Caco-2 (cell line): Measurements from ENCODE around the gene SNRPA1. TPM values are rescaled to one million over a fixed set of nuclear protein-coding genes. Genes with fewer than 3 reads are reported as not detected.

Source experiments
- BruUV-seq: library from RNA; stranded (reverse); fragments of 400-500 nt; replicated peaks from 2 replicates; lab custom pipeline; 2021; lab: Mats Ljungman, UMichigan
- CTCF ChIA-PET: fragments of 300-600 bp; sonication (Branson Sonifier 250); formaldehyde crosslinking; loops from one replicate; lab custom pipeline; 2022; ENCODE audit warnings: antibody characterized with exemption; lab: Charles Lee
- POLR2A ChIA-PET: fragments of 300-600 bp; sonication (Branson Sonifier 250); formaldehyde crosslinking; loops from one replicate; lab custom pipeline; 2022; ENCODE audit warnings: antibody characterized with exemption; lab: Charles Lee
- DNase-seq, 2 experiments: peaks; one replicate each; pipeline versions ENCODE4 v3.0.0 to v3.0.0-alpha.2; 2020 to 2022
- H3K27me3 ChIP-seq: replicated peaks from 2 replicates; pipeline ENCODE4 v1.6.0; 2011; ENCODE audit warnings: low read length; ENCODE audit not compliant: control insufficient read depth, insufficient read depth
- H3K36me3 ChIP-seq: 2 replicates; pipeline ENCODE4 v1.5.1; 2011; ENCODE audit warnings: low read length; ENCODE audit not compliant: control insufficient read depth, insufficient read depth
- H3K4me1 ChIP-seq: fragments of 250-450 bp; sonication (Bioruptor Pico); 2 replicates; pipeline ENCODE4 v1.5.1; 2020; ENCODE audit warnings: mild to moderate bottlenecking
- H3K4me3 ChIP-seq: 2 replicates; pipeline ENCODE4 v1.5.1; 2011; ENCODE audit warnings: low read depth, mild to moderate bottlenecking, control low read depth, low read length
- H3K9me3 ChIP-seq: fragments of 250-450 bp; sonication (Bioruptor Pico); 2 replicates; pipeline ENCODE4 v1.5.1; 2020; ENCODE audit warnings: mild to moderate bottlenecking, moderate library complexity
- H3K27ac Mint-ChIP-seq: one replicate; pipeline ENCODE4 v1.8.0; 2022; ENCODE audit warnings: mixed read lengths; ENCODE audit not compliant: unreplicated experiment
- H3K27me3 Mint-ChIP-seq: one replicate; pipeline ENCODE4 v1.8.0; 2022; ENCODE audit warnings: mixed read lengths; ENCODE audit not compliant: insufficient read depth, unreplicated experiment
- H3K36me3 Mint-ChIP-seq: one replicate; pipeline ENCODE4 v1.8.0; 2022; ENCODE audit warnings: mild to moderate bottlenecking, mixed read lengths; ENCODE audit not compliant: insufficient read depth, unreplicated experiment
- H3K4me1 Mint-ChIP-seq: one replicate; pipeline ENCODE4 v1.8.0; 2022; ENCODE audit warnings: low read depth, mixed read lengths; ENCODE audit not compliant: unreplicated experiment
- H3K4me3 Mint-ChIP-seq: one replicate; pipeline ENCODE4 v1.8.0; 2022; ENCODE audit warnings: mild to moderate bottlenecking, moderate library complexity, mixed read lengths; ENCODE audit not compliant: unreplicated experiment
- H3K9me3 Mint-ChIP-seq: one replicate; pipeline ENCODE4 v1.8.0; 2022; ENCODE audit warnings: mixed read lengths; ENCODE audit not compliant: unreplicated experiment
- CTCF ChIP-seq, 2 experiments: fragments of 200-600 bp in 1 of 2; IDR thresholded peaks; 1 replicate in 1 of 2; 2 replicates in 1 of 2; pipeline versions ENCODE4 v1.5.1 to v1.8.0; 2011 to 2022; ENCODE audit warnings: antibody characterized with exemption in 1 of 2, control low read depth in 1 of 2, inconsistent platforms in 1 of 2, low read depth in 1 of 2, low read length in 1 of 2, mild to moderate bottlenecking in 1 of 2, moderate library complexity in 1 of 2; ENCODE audit not compliant: insufficient read depth in 1 of 2, severe bottlenecking in 1 of 2, unreplicated experiment in 1 of 2
- intact Hi-C: fragments of 100-400 bp; cut with micrococcal nuclease; formaldehyde crosslinking; loops from one replicate; pipeline ENCODE4 v1.10.0; 2022; ENCODE audit not compliant: unreplicated experiment
- total RNA-seq: library from RNA; stranded (reverse); gene quantifications from 2 replicates; pipeline ENCODE4 v1.2.3, GENCODE V29; 2022

The SNRPA1 gene
- total RNA-seq, 1 experiment from 2014 or later, result 123 TPM

DNA sequence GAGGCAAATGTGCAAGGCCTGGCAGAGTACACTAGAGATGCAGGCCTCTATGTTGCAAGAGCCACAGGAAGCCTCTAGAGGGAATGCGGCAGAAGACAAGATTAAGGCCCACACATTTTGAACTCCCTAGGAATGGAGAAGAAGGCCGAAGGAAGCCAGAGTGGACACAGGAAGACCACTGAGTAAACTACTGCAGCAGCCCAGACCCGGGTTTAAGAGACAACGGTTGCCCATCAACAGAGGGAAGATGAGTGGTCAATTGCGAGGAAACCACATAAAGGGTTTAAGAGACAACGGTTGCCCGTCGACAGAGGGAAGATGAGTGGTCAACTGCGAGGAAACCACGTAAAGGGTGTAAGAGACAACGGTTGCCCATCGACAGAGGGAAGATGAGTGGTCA is 57.8 kb downstream of the SNRPA1 start:
- H3K36me3 Mint-ChIP-seq, result peaks cover 13% of the 10 kb centered on the region
- no peak for DNase-seq
- H3K27ac Mint-ChIP-seq, result no peak overlapping the region
- intact Hi-C loops, result no loop called here
- no peaks in the 10 kb centered on the region for H3K36me3 ChIP-seq
- no peaks in the 10 kb centered on the region for H3K9me3 Mint-ChIP-seq
- H3K4me1 ChIP-seq, result no peaks in the 10 kb centered on the region
- no peak overlapping the region for H3K4me3 ChIP-seq
- CTCF ChIA-PET, result no interaction called here
- no peak for TF ChIP-seq CTCF (IDR thresholded peaks at IDR 0.05; ENCODE audit: insufficient read depth in 1 of 2, low read depth in 1 of 2, low read length in 1 of 2, severe bottlenecking in 1 of 2, unreplicated experiment in 1 of 2)
- H3K27me3 ChIP-seq, result no peaks in the 10 kb centered on the region
- no peak overlapping the region for H3K4me3 Mint-ChIP-seq
- BruUV-seq, result no TSS peak
- no peaks in the 10 kb centered on the region for H3K9me3 ChIP-seq
- POLR2A ChIA-PET, result no interaction called here
- H3K27me3 Mint-ChIP-seq, result no peaks in the 10 kb centered on the region
- no peaks in the 10 kb centered on the region for H3K4me1 Mint-ChIP-seq

DNA sequence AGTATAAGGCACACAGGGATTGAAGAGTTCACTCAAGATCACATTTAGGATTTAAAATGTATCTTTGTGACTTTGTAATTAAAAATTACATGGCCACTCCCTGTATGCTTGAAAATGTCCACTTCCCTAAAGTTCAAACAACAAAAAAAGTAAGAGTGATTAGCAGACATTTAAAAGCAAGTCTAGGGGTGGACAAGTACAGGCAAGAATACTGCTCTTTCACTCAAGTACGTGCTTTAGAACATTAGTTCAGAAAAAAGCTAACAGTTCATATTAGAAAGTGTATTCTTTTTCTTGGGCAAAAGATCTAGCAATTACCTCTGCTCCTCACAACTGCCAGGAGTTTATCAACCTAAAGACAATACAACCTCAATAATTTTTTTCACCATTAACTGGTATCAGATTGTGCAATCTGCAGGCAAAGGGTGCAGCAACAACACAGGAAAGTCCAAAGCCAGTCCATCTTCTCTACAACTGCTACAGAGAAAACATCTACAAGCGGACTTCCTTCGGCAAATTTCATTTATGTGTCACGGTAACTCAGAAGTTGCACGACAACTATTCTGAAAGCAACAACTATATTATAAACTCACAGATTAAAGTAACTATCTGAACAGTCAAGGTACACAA is 61.3 kb downstream of the SNRPA1 start:
- BruUV-seq, result no TSS peak
- no peaks in the 10 kb centered on the region for H3K4me1 ChIP-seq
- intact Hi-C loops, result no loop called here
- no peaks in the 10 kb centered on the region for H3K9me3 ChIP-seq
- ChIA-PET POLR2A (no interaction called here), CTCF (no interaction called here)
- no peak for DNase-seq
- Mint-ChIP-seq H3K27me3 (no peaks in the 10 kb centered on the region), H3K4me3 (no peak overlapping the region), H3K9me3 (no peaks in the 10 kb centered on the region), H3K36me3 (peaks cover 13% of the 10 kb centered on the region), H3K4me1 (no peaks in the 10 kb centered on the region), H3K27ac (no peak overlapping the region)
- H3K4me3 ChIP-seq, result no peak overlapping the region
- H3K27me3 ChIP-seq, result no peaks in the 10 kb centered on the region
- TF ChIP-seq CTCF (IDR thresholded peaks at IDR 0.05; ENCODE audit: insufficient read depth in 1 of 2, low read depth in 1 of 2, low read length in 1 of 2, severe bottlenecking in 1 of 2, unreplicated experiment in 1 of 2), result no peak
- H3K36me3 ChIP-seq, result no peaks in the 10 kb centered on the region

- POLR2A ChIA-PET, result no interaction called here
- no peak for TF ChIP-seq CTCF (IDR thresholded peaks at IDR 0.05; ENCODE audit: insufficient read depth in 1 of 2, low read depth in 1 of 2, low read length in 1 of 2, severe bottlenecking in 1 of 2, unreplicated experiment in 1 of 2)
- H3K4me1 ChIP-seq, result no peaks in the 10 kb centered on the region
- Mint-ChIP-seq H3K27me3 (no peaks in the 10 kb centered on the region), H3K36me3 (peaks cover 13% of the 10 kb centered on the region), H3K4me1 (no peaks in the 10 kb centered on the region), H3K27ac (no peak overlapping the region), H3K9me3 (no peaks in the 10 kb centered on the region), H3K4me3 (no peak overlapping the region)
- no TSS peak for BruUV-seq
- no peaks in the 10 kb centered on the region for H3K27me3 ChIP-seq
- no peak overlapping the region for H3K4me3 ChIP-seq
- DNase-seq, result no peak
- intact Hi-C loops, result no loop called here
- CTCF ChIA-PET, result no interaction called here
- no peaks in the 10 kb centered on the region for H3K36me3 ChIP-seq
- H3K9me3 ChIP-seq, result no peaks in the 10 kb centered on the region
Observed at GRCh38 chr15:101232677-101233076, 62.4 kb downstream of the SNRPA1 start.

Other genes with a start within 250 kb of the SNRPA1 start
- gene CHSY1, start 43.2 kb downstream of the SNRPA1 start, total RNA-seq, result 17.5 and 18.7 TPM in 2 replicates
- gene SELENOS, start 17.8 kb downstream of the SNRPA1 start, total RNA-seq, result 69.7 and 71.3 TPM in 2 replicates
- gene PCSK6, start 194.5 kb upstream of the SNRPA1 start, total RNA-seq, result 69.5 and 70.6 TPM in 2 replicates